ENCODE results near the gene ANKRD44.

DNA sequence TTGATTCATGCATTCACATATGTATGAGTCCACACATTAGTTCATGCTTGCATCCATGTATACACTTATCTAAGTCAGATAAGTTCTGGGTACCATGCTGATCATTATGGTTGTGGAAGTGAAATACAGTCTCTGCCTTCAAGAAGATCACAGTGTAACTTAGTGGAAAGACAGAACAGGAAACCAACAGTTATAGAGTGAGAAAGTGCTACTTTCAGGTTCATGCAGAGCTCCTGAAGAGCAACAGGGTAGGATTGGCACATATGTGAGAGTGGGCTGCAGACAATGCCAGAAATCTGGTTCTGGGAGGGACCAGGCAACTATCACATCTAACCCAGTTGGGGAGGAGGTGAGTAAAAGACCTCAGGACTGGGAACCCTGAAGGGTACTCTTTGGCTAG lies 348.7 kb downstream of the ANKRD44 start:
- TF ChIP-seq CTCF (IDR thresholded peaks at IDR 0.05) (no peak), EZH2 (IDR thresholded peaks at IDR 0.05) (no peak), EZH2phosphoT487 (IDR thresholded peaks at IDR 0.05) (no peak)
